RWPE2 (cell line): ENCODE data around the gene KMT2A.
"Not testable (repeated sequence)": the region's sequence is repeated elsewhere in the genome, so short reads cannot be mapped to it uniquely, and the experiment has no call there.

Source experiments
- ATAC-seq: fragments of 200-7000 bp; cut with Tn5 transposase; 3 replicates; pipeline ENCODE4 v1.9.1; 2021; ENCODE audit warnings: low read depth
- DNase-seq: peaks from one replicate; pipeline ENCODE4 v3.0.0-alpha.2; 2020; ENCODE audit warnings: low spot score
- H3K27ac ChIP-seq: fragments of 450-650 bp; 2 replicates; pipeline ENCODE4 v1.5.1; 2017; ENCODE audit warnings: mild to moderate bottlenecking; ENCODE audit not compliant: poor library complexity, severe bottlenecking
- H3K27me3 ChIP-seq: fragments of 250-450 bp; sonication (Bioruptor Pico); 2 replicates; pipeline ENCODE4 v1.5.1; 2021; ENCODE audit warnings: mild to moderate bottlenecking, moderate library complexity; ENCODE audit not compliant: insufficient read depth, poor library complexity, severe bottlenecking
- H3K36me3 ChIP-seq: fragments of 250-450 bp; sonication (Bioruptor Pico); 2 replicates; pipeline ENCODE4 v1.5.1; 2020; ENCODE audit warnings: low read depth, mild to moderate bottlenecking, moderate library complexity
- H3K4me1 ChIP-seq: fragments of 250-450 bp; sonication (Bioruptor Pico); 2 replicates; pipeline ENCODE4 v1.5.1; 2021; ENCODE audit warnings: mild to moderate bottlenecking, moderate library complexity; ENCODE audit not compliant: insufficient read depth, poor library complexity, severe bottlenecking
- H3K4me3 ChIP-seq: fragments of 250-450 bp; sonication (Bioruptor Pico); 2 replicates; pipeline ENCODE4 v1.5.1; 2021; ENCODE audit warnings: mild to moderate bottlenecking, moderate library complexity; ENCODE audit not compliant: severe bottlenecking
- H3K9me3 ChIP-seq: fragments of 250-450 bp; sonication (Bioruptor Pico); 2 replicates; pipeline ENCODE4 v1.5.1; 2021; ENCODE audit warnings: mild to moderate bottlenecking, moderate library complexity; ENCODE audit not compliant: severe bottlenecking
- CTCF ChIP-seq: fragments of 450-650 bp; IDR thresholded peaks from one replicate; pipeline ENCODE4 v1.5.1; 2017; ENCODE audit warnings: mild to moderate bottlenecking, moderate library complexity; ENCODE audit not compliant: poor library complexity, severe bottlenecking

KMT2A gene

DNA sequence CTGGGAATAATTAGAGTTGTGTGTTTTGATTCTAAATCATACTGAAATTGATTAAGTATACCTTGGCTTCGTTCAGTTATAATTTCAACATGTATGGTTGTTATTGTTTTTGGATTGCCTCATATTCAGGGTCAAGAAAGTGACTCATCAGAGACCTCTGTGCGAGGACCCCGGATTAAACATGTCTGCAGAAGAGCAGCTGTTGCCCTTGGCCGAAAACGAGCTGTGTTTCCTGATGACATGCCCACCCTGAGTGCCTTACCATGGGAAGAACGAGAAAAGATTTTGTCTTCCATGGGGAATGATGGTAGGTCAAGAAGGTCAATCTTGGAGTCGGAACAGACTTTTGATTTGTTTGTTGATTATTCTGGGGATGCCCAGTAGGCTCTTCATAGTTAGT lies 40.4 kb downstream of the KMT2A start:
- no peak overlapping the region for H3K27ac ChIP-seq
- ATAC-seq (no peak), DNase-seq (no peak)

DNA sequence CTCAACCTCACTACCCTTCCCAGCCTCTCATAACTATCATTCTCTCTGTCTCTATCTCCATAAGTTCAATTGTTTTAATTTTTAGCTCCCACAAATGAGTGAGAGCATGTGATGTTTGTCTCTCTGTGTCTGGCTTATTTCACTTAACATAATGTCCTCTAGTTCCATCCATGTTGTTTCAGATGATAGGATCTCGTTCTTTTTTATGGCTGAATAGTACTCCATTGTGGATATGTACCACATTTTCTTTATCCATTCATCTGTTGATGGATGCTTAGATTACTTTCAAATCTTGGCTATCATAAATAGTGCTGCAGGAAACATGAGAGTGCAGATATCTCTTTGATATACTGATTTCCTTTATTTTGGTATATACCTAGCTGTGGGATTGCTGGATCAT lies 44.9 kb downstream of the KMT2A start:
- H3K27me3 ChIP-seq, ATAC-seq, DNase-seq, H3K27ac ChIP-seq, H3K9me3 ChIP-seq, H3K4me3 ChIP-seq, H3K4me1 ChIP-seq: not testable (repeated sequence)
- H3K36me3 ChIP-seq, result peaks cover 90% of the 10 kb centered on the region

More for the DNA sequence above, 40.4 kb downstream of the KMT2A start:
- no peak for TF ChIP-seq CTCF
- Histone ChIP-seq H3K9me3 (no peaks in the 10 kb centered on the region), H3K4me1 (no peaks in the 10 kb centered on the region), H3K4me3 (no peak overlapping the region), H3K27me3 (no peaks in the 10 kb centered on the region), H3K36me3 (peaks cover 96% of the 10 kb centered on the region)

DNA sequence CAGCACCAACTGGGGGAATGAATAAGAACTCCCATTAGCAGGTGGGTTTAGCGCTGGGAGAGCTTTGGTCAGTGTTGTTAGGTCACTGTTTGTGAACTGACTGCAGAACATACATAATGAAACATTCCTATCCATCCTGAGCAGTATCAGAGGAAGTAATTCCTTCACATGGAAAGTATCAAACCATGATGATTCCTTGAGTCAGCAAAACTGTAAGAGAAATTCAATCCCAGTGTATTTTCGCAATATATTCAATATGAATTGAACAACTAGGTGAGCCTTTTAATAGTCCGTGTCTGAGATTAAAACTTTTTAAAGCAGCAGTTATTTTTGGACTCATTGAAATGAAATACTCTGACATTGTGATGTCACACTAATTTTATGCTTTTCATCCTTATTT lies 48.1 kb downstream of the KMT2A start:
- DNase-seq (no peak), ATAC-seq (no peak)
- H3K36me3 ChIP-seq, result peaks cover 85% of the 10 kb centered on the region
- no peak for TF ChIP-seq CTCF
- no peaks in the 10 kb centered on the region for H3K27me3 ChIP-seq
- no peaks in the 10 kb centered on the region for H3K4me1 ChIP-seq
- H3K27ac ChIP-seq, result no peak overlapping the region
- H3K9me3 ChIP-seq, result no peaks in the 10 kb centered on the region
- H3K4me3 ChIP-seq, result no peak overlapping the region

DNA sequence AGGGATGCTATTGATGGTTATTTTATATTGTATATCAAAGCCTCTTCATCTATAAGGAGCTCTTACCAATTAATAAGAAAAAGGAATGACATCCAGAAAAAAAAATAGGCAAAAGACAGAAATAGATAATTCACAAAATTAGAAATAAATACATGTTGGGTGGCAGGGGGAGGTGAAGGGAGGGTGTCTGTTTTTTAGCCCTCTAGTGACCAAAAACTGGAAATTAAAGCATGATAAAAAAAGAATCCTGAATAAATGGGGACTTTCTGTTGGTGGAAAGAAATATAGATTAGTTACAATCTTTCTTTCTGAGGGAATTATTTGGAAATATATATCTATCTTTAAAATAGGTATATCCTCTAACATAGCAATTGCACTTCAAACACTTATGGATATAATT lies 49.0 kb downstream of the KMT2A start:
- Histone ChIP-seq H3K4me1 (no peaks in the 10 kb centered on the region), H3K27me3 (no peaks in the 10 kb centered on the region), H3K9me3 (no peaks in the 10 kb centered on the region), H3K36me3 (peaks cover 85% of the 10 kb centered on the region), H3K4me3 (no peak overlapping the region), H3K27ac (no peak overlapping the region)
- no peak for TF ChIP-seq CTCF
- DNase-seq, result no peak
- no peak for ATAC-seq

- H3K36me3 ChIP-seq, result peaks cover 92% of the 10 kb centered on the region
- no peak overlapping the region for H3K27ac ChIP-seq
- no peaks in the 10 kb centered on the region for H3K27me3 ChIP-seq
- no peak overlapping the region for H3K4me3 ChIP-seq
- DNase-seq (no peak), ATAC-seq (0 out of 3 replicates have a peak, but pooled peaks have one; percentile 36)
- H3K4me1 ChIP-seq, result no peaks in the 10 kb centered on the region
- H3K9me3 ChIP-seq, result no peaks in the 10 kb centered on the region
- peak; percentile 94 for TF ChIP-seq CTCF
These were observed 52.3 kb downstream of the KMT2A start for GRCh38 chr11:118488480-118489109.
